Measurements from ENCODE around the gene HELQ.
"Not testable (repeated sequence)": the region's sequence is repeated elsewhere in the genome, so short reads cannot be mapped to it uniquely, and the experiment has no call there.

The HELQ gene, protein sequence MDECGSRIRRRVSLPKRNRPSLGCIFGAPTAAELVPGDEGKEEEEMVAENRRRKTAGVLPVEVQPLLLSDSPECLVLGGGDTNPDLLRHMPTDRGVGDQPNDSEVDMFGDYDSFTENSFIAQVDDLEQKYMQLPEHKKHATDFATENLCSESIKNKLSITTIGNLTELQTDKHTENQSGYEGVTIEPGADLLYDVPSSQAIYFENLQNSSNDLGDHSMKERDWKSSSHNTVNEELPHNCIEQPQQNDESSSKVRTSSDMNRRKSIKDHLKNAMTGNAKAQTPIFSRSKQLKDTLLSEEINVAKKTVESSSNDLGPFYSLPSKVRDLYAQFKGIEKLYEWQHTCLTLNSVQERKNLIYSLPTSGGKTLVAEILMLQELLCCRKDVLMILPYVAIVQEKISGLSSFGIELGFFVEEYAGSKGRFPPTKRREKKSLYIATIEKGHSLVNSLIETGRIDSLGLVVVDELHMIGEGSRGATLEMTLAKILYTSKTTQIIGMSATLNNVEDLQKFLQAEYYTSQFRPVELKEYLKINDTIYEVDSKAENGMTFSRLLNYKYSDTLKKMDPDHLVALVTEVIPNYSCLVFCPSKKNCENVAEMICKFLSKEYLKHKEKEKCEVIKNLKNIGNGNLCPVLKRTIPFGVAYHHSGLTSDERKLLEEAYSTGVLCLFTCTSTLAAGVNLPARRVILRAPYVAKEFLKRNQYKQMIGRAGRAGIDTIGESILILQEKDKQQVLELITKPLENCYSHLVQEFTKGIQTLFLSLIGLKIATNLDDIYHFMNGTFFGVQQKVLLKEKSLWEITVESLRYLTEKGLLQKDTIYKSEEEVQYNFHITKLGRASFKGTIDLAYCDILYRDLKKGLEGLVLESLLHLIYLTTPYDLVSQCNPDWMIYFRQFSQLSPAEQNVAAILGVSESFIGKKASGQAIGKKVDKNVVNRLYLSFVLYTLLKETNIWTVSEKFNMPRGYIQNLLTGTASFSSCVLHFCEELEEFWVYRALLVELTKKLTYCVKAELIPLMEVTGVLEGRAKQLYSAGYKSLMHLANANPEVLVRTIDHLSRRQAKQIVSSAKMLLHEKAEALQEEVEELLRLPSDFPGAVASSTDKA

GRCh38 chr4:83455281-83456183 is at the start of gene HELQ, which contains the start of gene MRPS18C:
TSS of gene HELQ (minus strand) at chr4:83455823. CDS start at chr4:83455693, 130 bp downstream.
TSS of gene MRPS18C (plus strand) at chr4:83456058. CDS start at chr4:83456078, 20 bp downstream.
- peak; percentile 82 to 89 (median 86) for DNase-seq (ENCODE audit: low read depth in 4 of 4, low spot score in 1 of 4)

GRCh38 chr4:83504996-83505395 is 49.4 kb upstream of the HELQ start:
- DNase-seq (ENCODE audit: low read depth in 4 of 4, low spot score in 1 of 4): no peak

DNA sequence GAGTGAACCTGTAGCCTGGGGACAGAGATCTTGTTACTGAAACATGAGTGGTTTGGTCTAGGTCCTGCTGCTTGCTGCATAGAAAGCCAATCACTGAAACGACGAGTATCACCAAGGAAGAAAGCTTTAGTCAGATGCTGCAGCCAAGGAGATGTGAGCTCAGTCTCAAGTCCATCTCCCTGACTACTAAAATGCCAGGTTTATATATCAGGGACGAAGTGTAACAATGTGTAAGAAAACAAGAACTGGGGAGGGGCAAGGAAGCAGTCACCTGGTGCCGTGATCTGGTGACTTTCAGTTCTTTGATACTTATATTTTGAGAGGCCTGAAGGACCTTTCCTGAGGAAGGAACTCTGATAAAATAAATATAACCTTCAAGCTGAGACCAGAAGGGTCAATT is 48.9 kb upstream of the HELQ start:
- no peak for DNase-seq (ENCODE audit: low read depth in 4 of 4, low spot score in 1 of 4)

DNA sequence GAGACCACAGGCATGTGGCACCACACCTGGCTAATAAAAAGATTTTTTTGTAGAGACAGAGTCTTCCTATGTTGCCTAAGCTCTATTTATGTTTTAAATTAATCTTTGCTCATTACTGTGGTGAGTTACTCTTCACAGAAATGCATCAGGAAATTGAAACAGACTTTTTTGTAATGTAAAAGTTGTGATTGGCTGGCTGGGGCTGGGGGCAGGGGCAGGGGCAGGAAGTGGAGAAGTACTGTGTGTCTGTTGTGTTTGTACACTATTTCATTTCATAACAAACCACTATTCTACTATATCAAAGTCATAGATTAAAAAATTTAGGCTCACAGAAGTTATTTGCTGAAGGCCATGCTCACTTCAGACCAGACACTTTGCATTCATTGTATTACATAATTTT is 48.4 kb upstream of the HELQ start:
- no peak for DNase-seq (ENCODE audit: low read depth in 4 of 4, low spot score in 1 of 4)

GRCh38 chr4:83501671-83502070 is 46.0 kb upstream of the HELQ start:
- DNase-seq (ENCODE audit: low read depth in 4 of 4, low spot score in 1 of 4): not testable (repeated sequence)

DNA sequence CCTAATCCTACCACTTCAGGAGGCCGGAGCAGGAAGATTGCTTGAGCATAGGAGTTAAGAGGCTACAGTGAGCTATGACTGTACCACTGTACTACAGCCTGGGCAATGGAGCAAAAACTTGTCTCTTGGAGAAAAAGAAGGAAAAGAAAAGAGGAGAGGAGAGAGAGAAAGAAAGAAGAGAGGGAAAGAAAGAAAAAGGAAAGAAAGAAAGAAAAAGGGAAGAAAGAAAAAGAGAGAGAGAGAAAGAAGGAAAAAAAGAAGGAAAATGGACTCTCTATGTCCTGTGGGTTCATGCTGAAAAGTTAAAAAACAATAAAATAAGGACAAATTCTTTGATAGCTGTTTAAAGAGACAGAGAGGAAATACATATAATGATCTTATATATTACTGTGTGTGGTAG is 42.6 kb upstream of the HELQ start:
- DNase-seq (ENCODE audit: low read depth in 4 of 4, low spot score in 1 of 4): no peak

DNA sequence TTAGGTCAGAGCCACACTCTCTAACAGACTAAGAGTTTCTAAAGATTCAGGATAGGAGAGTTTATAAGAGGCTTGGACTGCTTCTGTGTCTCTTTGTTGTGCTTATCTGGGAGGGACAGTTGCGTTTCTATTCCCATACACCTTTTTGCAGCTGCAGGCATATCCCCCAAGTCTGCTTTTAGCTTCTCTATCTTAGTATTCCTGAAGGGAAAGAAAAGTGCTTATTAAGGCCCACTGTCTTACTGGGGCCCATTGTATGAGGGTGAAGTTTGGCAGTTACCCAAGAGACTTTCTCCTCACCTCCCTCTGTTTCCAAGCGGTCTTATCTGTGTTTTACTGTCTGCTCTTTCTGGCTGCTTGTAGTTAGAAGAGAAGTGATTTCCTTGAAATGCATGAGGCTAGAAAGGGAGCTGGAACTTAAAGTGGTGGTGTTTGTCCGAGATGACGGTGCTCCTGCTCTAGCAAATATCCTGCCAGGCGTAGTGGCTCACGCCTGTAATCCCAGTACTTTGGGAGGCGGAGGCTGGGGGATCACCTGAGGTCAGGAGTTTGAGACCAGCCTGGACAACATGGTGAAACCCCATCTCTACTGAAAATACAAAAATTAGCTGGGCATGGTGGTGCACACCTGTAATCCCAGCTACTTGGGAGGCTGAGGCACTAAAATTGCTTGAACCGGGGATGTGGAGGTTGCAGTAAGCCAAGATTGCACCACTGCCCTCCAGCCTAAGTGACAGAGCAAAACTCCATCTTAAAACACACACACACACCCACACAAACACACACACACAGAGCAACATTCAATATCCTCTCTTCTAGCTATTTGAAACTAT is 40.7 kb upstream of the HELQ start:
- not testable (repeated sequence) for DNase-seq (ENCODE audit: low read depth in 4 of 4, low spot score in 1 of 4)

GRCh38 chr4:83490876-83491450 is 35.3 kb upstream of the HELQ start:
- DNase-seq (ENCODE audit: low read depth in 4 of 4, low spot score in 1 of 4): no peak

DNA sequence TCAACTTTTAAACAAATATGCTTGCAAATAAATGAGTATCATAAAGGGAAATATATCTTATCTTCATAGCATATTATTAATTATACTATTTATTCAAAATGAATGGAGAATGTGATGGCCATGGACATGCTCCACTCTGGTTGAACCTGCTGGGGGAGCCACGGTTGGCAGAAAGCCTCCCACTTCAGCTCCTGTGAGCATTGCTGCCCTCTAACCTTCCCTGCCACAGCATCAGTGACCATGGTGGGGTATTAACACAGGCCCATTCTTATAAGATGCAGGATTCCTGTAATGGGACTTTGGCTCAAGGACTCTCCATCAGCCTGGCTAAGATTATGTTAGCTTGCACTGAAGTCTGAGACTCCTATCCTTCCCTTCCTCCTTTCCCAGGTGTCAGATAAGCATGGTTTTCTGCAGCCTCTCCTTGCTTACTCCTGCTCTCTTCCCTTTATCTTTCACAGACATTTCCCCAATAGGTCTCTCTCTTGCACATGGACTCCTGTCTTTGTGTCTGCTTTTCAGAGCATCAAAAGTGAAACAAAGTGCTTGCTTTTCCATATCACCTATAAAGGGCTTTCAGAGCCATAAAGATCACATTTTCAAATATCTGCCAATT is 34.2 kb upstream of the HELQ start:
- no peak for DNase-seq (ENCODE audit: low read depth in 4 of 4, low spot score in 1 of 4)

GRCh38 chr4:83486457-83487129 is 31.0 kb upstream of the HELQ start:
- DNase-seq (ENCODE audit: low read depth in 4 of 4, low spot score in 1 of 4): no peak

DNA sequence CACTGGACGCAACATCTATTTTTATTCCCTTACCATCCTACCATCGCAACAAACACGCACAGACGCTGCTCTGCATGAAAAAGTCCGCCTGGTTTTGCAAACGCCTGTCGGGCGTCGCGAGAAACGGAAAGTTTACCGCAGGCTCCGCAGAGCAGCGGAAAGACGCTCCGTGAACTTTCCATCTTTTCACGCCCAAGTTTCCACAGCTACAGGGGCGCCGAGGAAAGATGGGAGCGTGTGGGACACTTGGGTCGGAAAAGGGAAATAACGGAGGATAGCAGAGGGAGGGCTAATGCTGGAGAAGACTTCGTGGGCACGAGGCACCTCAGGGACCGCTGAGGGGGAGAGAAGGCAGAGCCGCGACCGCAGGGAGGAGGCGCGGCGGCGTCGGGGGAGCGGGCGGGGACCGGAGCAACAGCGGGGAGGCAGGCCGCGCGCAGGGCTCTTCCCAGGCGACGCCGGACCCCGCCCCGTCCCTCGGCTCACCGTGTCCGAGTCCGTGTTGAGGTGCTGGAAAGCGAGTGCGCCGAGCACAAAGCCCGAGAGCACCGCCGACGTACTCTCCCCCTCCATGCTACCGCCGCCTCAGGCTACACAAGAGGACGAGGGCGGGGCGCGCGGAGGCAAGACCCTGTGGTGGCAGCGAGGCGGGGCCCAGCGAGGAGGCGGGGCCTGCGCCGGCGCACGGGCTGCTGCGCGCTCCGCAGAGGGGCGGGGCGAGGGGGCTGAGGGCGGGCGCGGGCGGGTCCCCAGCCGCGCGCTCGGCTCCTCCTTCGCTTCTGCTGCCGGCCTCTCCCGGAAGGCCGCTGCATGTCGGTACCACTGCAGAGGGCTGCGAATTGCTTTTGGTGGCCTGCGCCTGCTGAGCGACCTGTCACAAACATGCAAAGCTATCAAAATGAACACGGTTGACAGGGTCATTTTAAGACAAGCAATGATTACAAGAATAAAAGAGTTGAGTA is 29.2 kb upstream of the HELQ start, which contains the start of gene ABRAXAS1:
ABRAXAS1 (minus strand) TSS at position 601 of the 962 bp plus-strand sequence; CDS start at position 573, 28 bp downstream.
- peak; percentile 86 to 92 (median 90) for DNase-seq (ENCODE audit: low read depth in 4 of 4, low spot score in 1 of 4)

DNA sequence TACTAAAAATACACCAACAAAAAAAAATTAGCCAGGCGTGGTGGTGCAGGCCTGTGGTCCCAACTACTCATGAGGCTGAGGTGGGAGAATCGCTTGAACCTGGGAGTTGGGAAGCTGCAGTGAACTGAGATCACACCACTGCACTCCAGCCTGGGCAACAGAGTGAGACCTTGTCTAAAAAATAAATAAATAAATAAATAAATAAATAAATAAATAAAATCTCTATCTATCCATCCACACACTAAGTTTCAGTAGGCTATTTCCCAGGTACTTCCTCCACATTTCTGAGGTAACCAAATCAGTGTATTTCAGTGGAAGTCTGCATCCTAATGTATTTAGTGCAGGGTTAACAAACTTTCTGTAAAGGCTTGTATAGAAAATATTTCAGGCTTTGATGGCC is 18.3 kb upstream of the HELQ start:
- no peak for DNase-seq (ENCODE audit: low read depth in 4 of 4, low spot score in 1 of 4)

- no peak for DNase-seq (ENCODE audit: low read depth in 4 of 4, low spot score in 1 of 4)
Observed at GRCh38 chr4:83473423-83473822, 17.8 kb upstream of the HELQ start.

DNA sequence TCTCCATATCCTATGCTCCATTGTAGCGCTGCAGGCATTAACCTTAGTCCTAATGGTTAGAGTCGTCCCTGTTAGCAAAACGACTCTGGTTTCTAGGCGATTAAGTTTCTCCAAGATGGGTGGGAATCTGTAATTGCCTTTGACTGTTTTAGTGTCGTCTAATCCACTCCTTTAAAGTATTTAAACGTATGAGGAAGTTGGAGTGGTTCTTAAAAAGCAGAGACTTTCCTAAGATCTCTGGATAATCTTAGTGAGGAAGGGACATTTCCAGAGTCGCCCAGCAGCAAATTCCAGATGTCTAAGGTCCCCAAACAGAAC is 520 bp upstream of the HELQ start:
- DNase-seq (ENCODE audit: low read depth in 4 of 4, low spot score in 1 of 4): no peak

DNA sequence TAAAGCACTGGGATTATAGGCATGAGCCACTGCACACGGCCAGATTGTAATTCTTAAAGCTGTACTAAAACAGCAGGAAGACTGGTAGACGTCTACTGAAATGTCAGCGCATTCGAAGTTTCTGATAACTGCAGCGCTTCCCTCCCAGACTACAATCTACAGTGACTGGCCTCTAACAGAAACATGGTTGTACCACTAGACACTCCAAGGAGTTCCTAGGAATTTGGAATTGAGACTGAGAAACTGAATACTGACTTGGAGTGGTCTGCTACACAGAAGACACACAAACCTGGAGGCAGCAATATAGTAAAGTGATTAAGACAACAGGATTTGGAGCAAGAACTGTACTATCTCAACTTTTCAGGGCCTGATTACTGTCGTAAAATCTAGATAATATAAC is 937 bp downstream of the HELQ start:
- DNase-seq (ENCODE audit: low read depth in 4 of 4, low spot score in 1 of 4): no peak

GRCh38 chr4:83449009-83449408 is 6.6 kb downstream of the HELQ start:
- DNase-seq (ENCODE audit: low read depth in 4 of 4, low spot score in 1 of 4): no peak

DNA sequence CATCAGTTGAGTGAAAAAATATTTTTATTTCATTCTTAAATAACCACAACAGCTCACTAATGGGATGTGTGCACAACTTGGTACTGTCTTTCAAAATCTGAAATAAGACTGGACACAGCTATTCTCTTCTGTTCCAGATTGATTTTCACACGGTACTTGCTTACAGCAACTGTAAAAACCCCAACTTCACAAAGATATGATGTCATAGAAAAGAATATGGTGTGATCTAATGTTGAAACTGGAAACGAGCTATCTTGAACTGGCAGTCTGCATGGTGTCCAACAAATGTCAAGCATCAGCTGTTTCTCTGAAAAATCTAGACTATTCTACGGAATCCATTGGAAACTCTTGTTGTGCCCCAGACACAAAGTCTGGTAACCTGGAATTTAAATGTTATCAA is 14.7 kb downstream of the HELQ start:
- no peak for DNase-seq (ENCODE audit: low read depth in 4 of 4, low spot score in 1 of 4)
